Hepatocyte (in vitro differentiated cells): ENCODE data around the gene SP2. TPM values are rescaled to one million over a fixed set of nuclear protein-coding genes. Genes with fewer than 3 reads are reported as not detected.

Experiments used
- DNase-seq: peaks from one replicate; pipeline ENCODE4 v3.0.0-alpha.2; 2016; ENCODE audit warnings: low spot score
- H2AFZ ChIP-seq: fragments of 200-600 bp; sonication (generic); 2 replicates; pipeline ENCODE4 v1.6.0; 2016; ENCODE audit warnings: antibody characterized with exemption, mild to moderate bottlenecking
- H3K27ac ChIP-seq: fragments of 200-600 bp; sonication (generic); 2 replicates; pipeline ENCODE4 v1.5.1; 2016; ENCODE audit warnings: mild to moderate bottlenecking
- H3K27me3 ChIP-seq: fragments of 200-600 bp; sonication (generic); 2 replicates; pipeline ENCODE4 v1.6.1; 2016
- H3K36me3 ChIP-seq: fragments of 200-600 bp; sonication (generic); replicated peaks from 2 replicates; pipeline ENCODE4 v1.5.1; 2016; ENCODE audit warnings: low read depth; ENCODE audit not compliant: insufficient read depth
- H3K4me1 ChIP-seq: fragments of 200-600 bp; sonication (generic); 2 replicates; pipeline ENCODE4 v1.5.1; 2016; ENCODE audit warnings: mild to moderate bottlenecking, moderate library complexity; ENCODE audit not compliant: insufficient read depth
- H3K4me2 ChIP-seq: fragments of 200-600 bp; sonication (generic); 2 replicates; pipeline ENCODE4 v1.6.0; 2016
- H3K4me3 ChIP-seq: fragments of 200-600 bp; sonication (generic); 2 replicates; pipeline ENCODE4 v1.5.1; 2016; ENCODE audit warnings: mild to moderate bottlenecking
- H3K79me2 ChIP-seq: fragments of 200-600 bp; sonication (generic); 2 replicates; pipeline ENCODE4 v1.6.0; 2017; ENCODE audit warnings: mild to moderate bottlenecking
- H3K9me2 ChIP-seq: fragments of 200-600 bp; sonication (generic); replicated peaks from 2 replicates; pipeline ENCODE4 v1.6.0; 2017; ENCODE audit warnings: mild to moderate bottlenecking; ENCODE audit not compliant: insufficient read depth
- H3K9me3 ChIP-seq: fragments of 200-600 bp; sonication (generic); 2 replicates; pipeline ENCODE4 v1.5.1; 2016; ENCODE audit warnings: low read depth, mild to moderate bottlenecking
- H4K20me1 ChIP-seq: fragments of 200-600 bp; sonication (generic); 2 replicates; pipeline ENCODE4 v1.6.0; 2016; ENCODE audit warnings: mild to moderate bottlenecking; ENCODE audit not compliant: insufficient read depth, poor library complexity, severe bottlenecking
- CTCF ChIP-seq: fragments of 200-600 bp; sonication (generic); IDR thresholded peaks from 2 replicates; pipeline ENCODE4 v1.5.1; 2016; ENCODE audit warnings: antibody characterized with exemption, mild to moderate bottlenecking; ENCODE audit not compliant: poor library complexity
- EZH2 ChIP-seq: fragments of 200-600 bp; sonication (generic); IDR thresholded peaks from 2 replicates; pipeline ENCODE4 v1.6.1; 2016; ENCODE audit warnings: antibody characterized with exemption, mild to moderate bottlenecking, borderline replicate concordance
- EZH2phosphoT487 ChIP-seq: fragments of 200-600 bp; sonication (generic); IDR thresholded peaks from one replicate; pipeline ENCODE4 v1.6.1; 2018; ENCODE audit warnings: antibody characterized with exemption, mild to moderate bottlenecking, low read depth, moderate library complexity; ENCODE audit not compliant: unreplicated experiment, severe bottlenecking
- WGBS: methylation state at CpG from one replicate; pipeline ENCODE4 v1.1.6; 2016; ENCODE audit warnings: low lambda C conversion rate; ENCODE audit errors: missing lambda C conversion rate; 5-methylcytosine and 5-hydroxymethylcytosine counted together
- polyA plus RNA-seq: library from polyadenylated mRNA; unstranded; fragments of >200 nt; fragmentation: Nextera tagmentation; extraction: Ambion mirVana; gene quantifications from 2 replicates; pipeline ENCODE4 v1.2.1, GENCODE V29; 2016
- total RNA-seq: library from RNA; depleted of rRNA; stranded (reverse); fragments of >200 nt; gene quantifications from 2 replicates; pipeline ENCODE4 v1.2.3, GENCODE V29; 2014

SP2 gene
- total and polyA plus RNA-seq, 2 experiments from 2014 or later, result 1.5 to 10.6 TPM

DNA sequence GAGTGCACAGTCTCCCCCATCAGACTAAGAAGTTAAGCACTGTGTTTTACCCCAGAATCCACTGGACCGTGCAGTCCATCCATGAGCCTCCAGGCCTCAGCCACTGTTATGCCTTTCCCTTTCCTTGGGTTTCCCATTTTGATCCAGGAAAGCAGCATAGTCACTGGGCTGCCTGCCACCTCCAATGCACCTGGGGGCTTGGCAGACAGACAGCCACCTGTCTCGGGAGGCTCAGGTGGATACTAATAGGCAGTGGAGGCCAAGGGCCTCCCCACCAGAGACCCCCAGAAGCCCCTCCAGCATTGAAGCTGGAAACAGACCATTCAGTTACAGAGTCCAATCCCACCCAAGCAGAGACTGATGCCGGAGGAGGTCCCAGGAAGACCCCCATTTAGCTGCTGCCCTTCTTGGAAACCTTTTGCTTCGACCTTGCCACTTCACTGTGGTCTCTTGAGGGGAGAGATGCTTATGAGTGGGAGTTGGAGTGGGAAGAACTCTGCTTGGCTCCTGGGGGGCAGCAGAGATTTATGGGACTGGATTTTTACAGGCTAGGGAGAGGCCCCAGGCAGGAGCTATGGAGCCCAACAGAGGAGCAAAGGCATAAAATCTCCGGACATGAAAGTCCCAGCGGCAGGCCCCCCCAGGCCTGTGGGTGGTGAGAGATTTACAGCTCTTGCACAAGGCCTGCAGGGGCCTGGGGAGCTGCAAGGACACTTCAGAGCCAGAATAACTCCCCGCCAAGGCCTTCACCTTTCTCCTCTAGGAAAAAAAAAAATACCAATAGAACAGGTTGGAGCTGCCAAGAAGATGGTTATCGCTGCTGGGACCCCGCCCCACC, 12.2 kb upstream of the SP2 start:
- no peaks in the 10 kb centered on the region for H3K27me3 ChIP-seq
- TF ChIP-seq EZH2 (no peak), EZH2phosphoT487 (no peak), CTCF (no peak)
- H4K20me1 ChIP-seq, result no peaks in the 10 kb centered on the region
- no peak overlapping the region for H2AFZ ChIP-seq
- H3K4me1 ChIP-seq, result peaks cover 35% of the 10 kb centered on the region
- no peaks in the 10 kb centered on the region for H3K9me3 ChIP-seq
- 42% methylated on average over 9 of the region's 9 CpGs for WGBS
- peak overlapping the region; percentile 61 for H3K4me2 ChIP-seq
- DNase-seq, result peak; percentile 78
- no peak overlapping the region for H3K4me3 ChIP-seq
- H3K9me2 ChIP-seq, result no peaks in the 10 kb centered on the region
- peak overlapping the region; percentile 76 for H3K27ac ChIP-seq
- no peaks in the 10 kb centered on the region for H3K79me2 ChIP-seq
- H3K36me3 ChIP-seq, result no peaks in the 10 kb centered on the region

GRCh38 chr17:47884427-47884740, 11.7 kb upstream of the SP2 start:
- WGBS, result 19% methylated on average over 5 of the region's 5 CpGs
- Histone ChIP-seq H4K20me1 (no peaks in the 10 kb centered on the region), H3K4me1 (peaks cover 35% of the 10 kb centered on the region), H3K27me3 (no peaks in the 10 kb centered on the region), H3K4me2 (peak overlapping the region; percentile 61), H3K9me3 (no peaks in the 10 kb centered on the region), H3K79me2 (no peaks in the 10 kb centered on the region), H3K4me3 (no peak overlapping the region), H3K9me2 (no peaks in the 10 kb centered on the region), H2AFZ (no peak overlapping the region), H3K36me3 (no peaks in the 10 kb centered on the region), H3K27ac (peak overlapping the region; percentile 76)
- TF ChIP-seq CTCF (no peak), EZH2 (no peak), EZH2phosphoT487 (no peak)
- DNase-seq, result no peak

GRCh38 chr17:47884905-47885730, 10.9 kb upstream of the SP2 start:
- Histone ChIP-seq H3K27ac (peak overlapping the region; percentile 76), H3K79me2 (no peaks in the 10 kb centered on the region), H3K27me3 (no peaks in the 10 kb centered on the region), H3K4me2 (peak overlapping the region; percentile 61), H4K20me1 (no peaks in the 10 kb centered on the region), H3K4me3 (no peak overlapping the region), H3K9me2 (no peaks in the 10 kb centered on the region), H2AFZ (no peak overlapping the region), H3K4me1 (peaks cover 35% of the 10 kb centered on the region), H3K36me3 (no peaks in the 10 kb centered on the region), H3K9me3 (no peaks in the 10 kb centered on the region)
- TF ChIP-seq CTCF (no peak), EZH2phosphoT487 (no peak), EZH2 (no peak)
- 50% methylated on average over 11 of the region's 11 CpGs for WGBS
- DNase-seq, result peak; percentile 57
